HFF-Myc (cell line): ENCODE measurements around the gene ISOC2.

ENCODE experiments used
- DNase-seq: peaks from one replicate; pipeline ENCODE4 v3.0.0-alpha.2; 2011; ENCODE audit warnings: low read depth; ENCODE audit errors: extremely low read depth
- H3K4me3 ChIP-seq: replicated peaks from 2 replicates; pipeline ENCODE4 v1.5.1; 2011; ENCODE audit warnings: low read depth, mild to moderate bottlenecking, control low read depth, low read length
- CTCF ChIP-seq: IDR thresholded peaks from 2 replicates; pipeline ENCODE4 v1.5.1; 2012; ENCODE audit warnings: mild to moderate bottlenecking, low read depth, low read length, control low read depth; ENCODE audit errors: missing control alignments

The ISOC2 gene

DNA sequence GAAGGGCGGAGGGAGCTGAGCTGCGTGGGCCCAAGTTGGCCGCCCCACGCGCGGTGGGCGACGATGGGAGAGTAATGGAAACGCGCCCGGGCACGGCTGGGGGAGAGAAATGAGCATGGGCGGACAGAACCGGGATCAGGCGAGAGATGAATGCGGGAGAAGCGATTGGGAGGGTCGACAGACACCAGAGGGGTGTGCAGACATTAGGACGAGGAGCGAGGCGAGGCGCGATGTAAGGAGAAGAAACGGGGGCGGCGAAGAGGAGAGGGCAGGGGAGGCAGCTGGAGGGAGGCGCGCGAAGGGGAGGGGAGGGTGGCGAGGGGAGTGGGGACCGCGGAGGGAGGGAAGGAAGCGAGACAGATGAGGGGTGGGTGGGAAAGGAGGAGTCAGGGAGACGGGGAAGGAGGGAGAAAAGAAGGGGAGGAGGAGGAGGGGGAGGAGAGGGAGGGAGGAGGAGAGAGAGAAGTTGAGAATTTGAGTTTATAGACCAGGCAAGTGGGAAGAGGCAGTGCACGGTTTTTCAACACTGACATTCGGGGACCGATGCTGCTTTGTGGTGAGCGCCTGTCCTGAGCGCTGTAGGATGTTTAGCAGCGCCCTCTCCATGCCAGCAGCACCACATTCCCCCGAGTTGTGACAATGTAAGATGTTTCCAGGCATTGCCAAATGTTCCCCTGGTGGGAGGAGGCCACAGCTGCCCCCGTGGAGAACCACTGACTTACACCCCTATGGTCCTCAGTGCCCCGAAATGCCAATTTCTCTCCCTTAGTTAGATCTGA, 18.2 kb downstream of the ISOC2 start, which contains the start of gene SHISA7:
Gene SHISA7 (minus strand): TSS at position 256 of the 779 bp plus-strand sequence. CDS start 437 bp downstream, outside the sequence.
- no peak for TF ChIP-seq CTCF
- no peak for DNase-seq
- no peak within 1 kb of the TSS for H3K4me3 ChIP-seq

DNA sequence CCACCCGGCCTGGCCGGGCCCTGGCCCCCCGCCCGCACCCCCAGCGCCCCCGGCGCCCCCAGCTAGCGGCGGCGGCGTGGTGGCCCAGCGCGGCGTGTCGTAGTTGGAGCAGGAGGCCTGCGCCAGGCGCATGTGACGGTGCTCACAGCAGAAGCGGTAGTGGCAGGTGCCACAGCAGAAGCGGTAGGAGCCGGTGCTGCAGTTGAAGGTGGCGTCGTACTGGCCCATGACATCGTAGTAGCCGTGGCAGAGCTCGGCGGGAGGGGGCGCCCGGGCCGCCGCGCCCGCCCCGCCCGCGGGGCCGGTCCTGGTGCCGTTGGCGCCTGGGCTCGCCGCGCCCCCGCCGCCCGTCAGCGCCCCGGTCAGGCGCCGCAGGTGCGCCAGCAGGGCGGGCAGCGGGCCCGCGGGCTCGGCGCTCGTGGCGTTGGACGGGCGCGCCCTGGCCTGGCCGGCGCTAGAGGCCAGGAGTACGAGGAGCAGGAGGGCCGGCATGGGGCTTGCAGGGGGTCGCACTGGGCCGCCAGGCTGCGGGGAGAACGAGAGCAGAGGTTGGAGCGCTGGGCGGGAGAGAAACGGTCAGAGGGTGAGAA, 19.0 kb downstream of the ISOC2 start:
- no peak for DNase-seq
- no peak overlapping the region for H3K4me3 ChIP-seq
- TF ChIP-seq CTCF: no peak

DNA sequence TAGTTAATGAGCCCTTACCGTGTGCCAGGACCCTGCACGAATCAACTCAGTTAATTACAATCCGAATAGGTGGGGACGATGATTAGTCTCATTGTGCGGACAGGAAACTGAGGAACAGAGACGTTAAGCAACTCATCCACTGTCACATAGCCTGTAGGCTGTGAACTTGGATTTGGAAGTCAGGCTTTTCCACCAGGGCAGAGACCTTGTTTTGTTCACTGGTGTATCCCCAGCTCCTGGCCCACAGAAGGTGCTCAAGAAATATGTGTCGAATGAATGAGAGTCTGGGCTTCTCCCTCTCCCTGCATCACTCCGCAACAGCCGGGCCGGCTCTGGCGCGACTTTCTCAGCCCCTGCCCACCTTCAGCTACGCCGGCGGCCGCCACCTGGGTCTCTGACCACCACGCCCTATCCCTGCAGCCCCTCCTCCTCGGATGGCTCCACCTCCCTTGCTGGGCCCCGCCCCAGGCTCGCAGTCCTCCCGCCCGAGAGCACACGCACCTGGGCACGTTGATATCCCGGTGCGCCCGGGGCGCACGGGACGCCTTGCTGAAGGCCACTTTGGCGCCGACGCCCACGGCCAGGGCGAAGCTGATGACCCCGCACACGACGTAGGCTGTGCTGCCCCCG, 19.6 kb downstream of the ISOC2 start:
- H3K4me3 ChIP-seq: no peak overlapping the region
- TF ChIP-seq CTCF: no peak
- no peak for DNase-seq

- TF ChIP-seq CTCF: no peak
- no peak for DNase-seq
- no peak overlapping the region for H3K4me3 ChIP-seq
These were observed 20.1 kb downstream of the ISOC2 start for GRCh38 chr19:55441319-55441691.

DNA sequence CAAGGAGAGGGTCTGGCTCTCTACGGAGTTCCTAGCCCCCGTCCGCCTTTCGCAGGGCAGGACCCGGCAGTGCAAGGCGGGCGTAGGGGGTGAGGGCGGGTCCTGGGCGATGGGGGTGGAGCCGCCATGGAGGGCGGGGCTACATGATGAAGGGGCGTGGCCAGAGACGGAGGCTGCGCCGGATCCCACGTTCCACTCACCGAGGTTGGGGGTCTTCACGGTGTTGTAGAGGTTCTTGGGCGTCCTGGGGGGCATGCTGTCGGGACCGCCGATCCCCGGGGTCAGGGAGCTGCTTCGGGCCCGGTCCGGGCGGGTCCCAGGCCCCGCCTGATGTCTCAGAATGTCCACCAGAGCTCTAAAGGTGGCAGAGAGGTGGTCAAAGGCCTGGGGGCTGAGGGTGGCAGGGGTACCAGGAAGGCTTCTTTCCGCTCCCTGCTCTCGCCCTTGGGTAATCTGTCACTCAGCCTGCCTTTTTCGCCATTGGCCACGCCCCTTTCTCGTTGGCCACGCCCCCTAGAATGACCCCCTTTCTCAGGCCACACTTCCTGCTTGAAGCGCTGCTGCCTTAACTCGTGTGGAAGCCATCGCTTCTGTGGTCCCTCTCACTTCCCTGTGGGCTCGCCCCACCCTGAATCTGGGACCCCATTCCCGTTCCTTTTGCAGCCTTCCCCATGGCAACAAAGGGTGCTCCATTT, 20.9 kb downstream of the ISOC2 start:
- no peak overlapping the region for H3K4me3 ChIP-seq
- no peak for DNase-seq
- no peak for TF ChIP-seq CTCF

DNA sequence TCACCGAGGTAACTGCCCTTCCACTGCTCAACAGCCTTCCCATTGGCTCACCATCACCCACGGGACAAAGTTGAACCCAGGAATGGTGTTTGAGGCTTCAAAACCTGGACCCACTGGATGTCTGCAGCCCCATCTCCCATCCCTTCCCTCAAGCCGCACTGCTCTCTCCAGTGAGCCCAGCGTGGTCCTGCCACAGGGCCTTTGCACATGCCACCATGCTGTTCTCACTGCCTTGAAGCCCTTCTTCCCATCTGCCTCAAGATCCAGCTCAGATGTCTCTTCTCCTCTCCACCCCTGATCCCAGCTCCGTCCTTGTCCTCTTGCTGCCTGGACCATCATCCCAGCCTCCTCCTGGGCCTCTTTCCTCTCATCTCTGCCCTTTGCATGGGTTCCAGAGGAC, 22.4 kb downstream of the ISOC2 start:
- no peak for DNase-seq
- no peak for TF ChIP-seq CTCF
- no peak overlapping the region for H3K4me3 ChIP-seq
